Activated gamma-delta T cell (primary cell): Measurements from ENCODE around the gene GPR107.
A peak's percentile ranks its signal among the peaks of the same experiment; 100 is the strongest.

ENCODE experiments used
- DNase-seq: peaks from one replicate; lab custom pipeline; 2025; lab: John Stamatoyannopoulos, UW

The GPR107 gene

DNA sequence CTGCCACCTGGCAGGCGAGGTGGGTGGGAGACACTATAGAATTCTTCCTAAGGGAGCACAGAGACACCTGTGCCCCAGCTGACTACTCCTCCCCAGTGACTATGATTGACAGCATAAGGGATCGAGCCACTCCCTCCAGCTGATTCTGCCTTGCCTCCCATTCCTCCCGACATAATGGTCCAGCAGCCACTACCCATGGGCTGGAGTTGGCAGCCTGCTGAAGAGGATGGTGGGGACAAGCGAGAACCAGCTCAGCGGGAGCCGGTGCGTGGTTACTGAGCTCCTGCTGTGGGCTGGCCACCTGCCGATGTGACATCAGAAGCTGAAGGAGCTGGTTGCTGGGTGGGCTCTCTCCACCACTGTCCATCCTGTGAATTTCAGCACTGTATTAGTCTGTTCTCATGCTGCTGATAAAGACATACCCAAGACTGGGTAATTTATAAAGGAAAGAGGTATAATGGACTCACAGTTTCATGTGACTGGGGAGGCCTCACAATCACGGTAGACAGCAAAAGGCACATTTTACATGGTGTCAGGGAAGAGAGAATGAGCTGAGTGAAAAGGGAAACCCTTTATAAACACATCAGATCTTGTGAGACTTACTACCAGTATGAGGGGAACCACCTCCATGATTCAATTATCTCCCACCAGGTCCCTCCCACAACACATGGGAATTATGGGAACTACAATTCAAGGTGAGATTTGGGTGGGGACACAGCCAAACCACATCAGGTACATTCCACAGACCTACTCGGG is 106.4 kb downstream of the GPR107 start:
- no peak for DNase-seq

DNA sequence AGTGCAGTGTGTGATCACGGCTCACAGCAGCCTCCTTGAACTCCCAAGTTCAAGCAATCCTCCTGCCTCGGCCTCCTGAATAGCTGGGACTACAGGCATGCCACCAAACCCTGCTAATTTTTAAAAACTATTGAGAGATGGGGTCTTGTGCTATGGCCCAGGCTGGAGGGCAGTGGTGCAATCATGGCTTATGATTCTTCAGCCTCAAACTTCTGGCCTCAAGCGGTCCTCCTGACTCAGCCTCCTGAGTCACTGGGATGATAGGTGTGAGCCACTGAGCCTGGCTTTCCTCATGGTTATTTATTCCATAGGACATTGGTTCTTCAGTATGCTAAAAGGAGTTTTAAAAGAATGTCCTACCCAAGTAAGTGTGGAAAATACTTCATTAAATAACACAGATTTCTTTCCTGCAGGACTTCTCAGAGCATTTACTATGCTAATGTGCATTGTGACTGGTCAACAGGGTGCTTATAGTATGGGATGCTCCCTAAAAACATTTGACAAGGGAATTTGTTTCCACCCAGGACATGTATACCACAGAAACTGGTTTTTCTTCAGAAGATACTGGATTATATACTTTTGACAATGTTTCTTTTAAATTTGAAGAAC is 107.3 kb downstream of the GPR107 start:
- no peak for DNase-seq

DNA sequence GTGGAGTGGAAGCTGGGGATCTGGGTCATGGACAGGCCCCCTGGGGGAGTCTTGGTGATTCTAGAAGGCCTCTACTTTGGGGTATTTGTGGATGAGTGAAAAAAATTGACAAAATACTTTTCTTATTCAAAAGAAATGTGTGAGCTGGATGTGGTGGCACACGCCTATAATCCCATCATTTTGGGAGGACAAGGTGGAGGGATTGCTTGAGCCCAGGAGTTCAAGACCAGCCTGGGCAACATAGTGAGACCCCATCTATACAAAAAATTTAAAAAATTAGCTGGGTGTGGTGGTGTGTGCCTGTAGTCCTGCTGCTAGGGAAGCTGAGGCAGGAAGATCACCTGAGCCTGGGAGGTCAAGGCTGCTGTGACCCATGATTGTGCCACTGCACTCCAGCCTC is 111.9 kb downstream of the GPR107 start:
- DNase-seq, result no peak

DNA sequence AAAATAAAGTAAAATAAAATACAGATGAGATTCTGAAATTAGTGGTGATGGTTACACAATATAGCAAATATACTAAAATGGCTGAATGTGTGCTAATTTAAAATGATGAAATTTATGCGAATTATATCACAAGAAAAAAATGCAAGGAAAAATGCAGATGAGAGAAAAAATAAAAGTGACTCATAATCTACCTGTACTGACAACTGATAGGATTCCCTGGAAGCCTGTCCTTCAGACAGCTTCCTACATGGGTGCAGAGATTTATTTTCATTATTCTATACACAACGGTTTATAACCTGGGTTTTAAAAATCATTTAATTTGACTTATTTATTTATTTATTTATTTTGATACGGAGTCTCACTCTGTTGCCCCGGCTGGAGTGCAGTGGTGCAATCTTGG is 112.7 kb downstream of the GPR107 start:
- no peak for DNase-seq

DNA sequence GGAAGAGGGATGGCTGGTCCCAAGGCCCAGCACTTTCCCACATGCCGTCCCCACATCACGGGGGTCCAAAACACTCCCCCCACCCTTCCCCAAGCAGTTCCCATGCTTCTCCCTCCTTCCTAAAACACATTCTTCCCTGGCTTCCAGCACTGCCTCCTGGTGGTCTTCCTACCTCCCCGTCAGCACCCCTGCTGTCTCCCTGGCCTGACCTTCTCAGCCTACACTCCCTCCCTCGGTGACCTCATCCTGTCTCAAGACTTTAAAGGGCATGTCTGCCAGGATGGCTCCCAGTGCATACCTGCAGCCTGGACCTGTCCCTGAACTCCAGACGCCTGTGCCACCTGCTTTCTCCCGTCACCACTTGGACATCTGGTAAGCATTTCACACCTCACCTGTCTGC is 114.2 kb downstream of the GPR107 start:
- DNase-seq, result no peak

DNA sequence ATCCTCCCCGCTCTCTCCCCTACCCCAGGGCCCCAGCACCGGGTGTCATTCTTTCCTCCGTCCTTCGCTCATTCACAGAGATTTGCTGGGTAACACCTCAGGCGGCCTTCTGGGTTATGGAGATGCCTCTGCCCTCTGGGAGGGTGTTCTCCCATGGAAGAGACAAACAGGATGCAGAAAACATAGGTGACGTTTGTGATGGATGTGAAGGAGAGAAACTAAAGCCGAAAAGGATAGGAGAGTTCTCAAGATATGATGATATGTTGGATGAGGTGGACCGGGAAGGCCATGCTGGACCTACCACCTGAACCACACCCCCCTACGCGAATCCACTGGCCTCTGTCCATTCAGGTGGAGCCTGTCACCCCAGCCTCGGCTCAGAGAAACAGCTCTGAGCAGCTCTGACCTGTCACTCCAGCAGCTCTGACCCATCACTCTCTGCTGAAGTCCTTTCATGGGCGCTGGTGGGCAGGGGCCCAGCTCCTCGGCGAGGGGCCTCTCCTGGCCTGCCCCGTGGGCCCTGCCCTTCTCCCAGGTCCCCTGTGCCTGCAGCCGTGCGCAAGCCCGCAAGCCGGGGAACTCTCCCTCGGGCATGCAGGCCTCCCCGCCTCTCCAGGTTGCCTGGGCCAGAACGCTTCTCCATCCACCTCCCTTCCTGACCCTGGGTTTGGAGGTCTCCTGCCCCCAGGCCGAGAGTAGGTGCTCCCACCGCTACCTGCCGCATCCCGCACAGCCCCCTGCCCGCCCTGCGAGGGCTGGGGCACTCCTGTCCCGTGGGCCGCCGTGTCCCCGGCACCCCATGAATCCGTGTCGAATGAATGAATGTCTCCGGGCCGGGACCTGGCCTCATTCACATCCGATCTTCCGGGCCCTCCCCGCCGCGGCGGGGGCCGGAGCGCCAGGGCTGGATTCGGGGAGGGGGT is 117.8 kb downstream of the GPR107 start:
- no peak for DNase-seq

DNA sequence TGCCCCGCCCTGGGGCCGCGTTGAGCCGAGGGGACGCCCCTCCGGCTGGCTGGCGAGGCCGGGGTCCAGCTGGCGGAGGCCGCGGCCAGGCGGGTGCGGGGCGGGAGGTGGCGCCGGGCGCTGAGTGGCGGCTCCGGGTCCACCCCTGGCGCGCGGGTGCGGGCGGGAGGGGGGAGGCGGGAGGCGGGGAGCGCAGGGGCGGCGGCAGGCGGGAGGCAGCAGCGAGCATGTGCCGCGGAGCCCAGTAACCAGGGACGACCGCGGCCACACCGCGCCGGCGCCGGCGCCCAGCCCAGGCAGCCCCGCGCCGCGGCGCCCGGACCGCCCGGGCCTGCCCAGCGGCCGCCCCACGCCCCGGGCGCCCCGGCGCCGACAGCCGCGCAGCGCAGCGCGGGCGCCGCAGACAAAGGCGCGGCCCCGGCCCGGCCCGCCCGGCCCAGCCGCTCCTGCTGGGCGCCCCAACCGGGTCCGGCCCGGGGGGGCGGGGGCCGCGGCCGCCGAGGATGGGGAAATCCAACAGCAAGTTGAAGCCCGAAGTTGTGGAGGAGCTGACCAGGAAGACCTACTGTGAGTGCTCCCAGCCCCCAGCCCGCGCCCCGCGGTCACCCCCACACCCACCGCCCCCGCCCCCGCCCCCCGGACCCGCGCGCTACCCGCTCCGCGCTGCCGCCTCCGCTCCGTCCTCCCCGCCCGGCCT is 118.6 kb downstream of the GPR107 start, which contains the start of gene NCS1:
Gene NCS1 (plus strand): TSS at position 244 of the 697 bp plus-strand sequence. CDS start 260 bp downstream, at position 504.
- peak; percentile 42 for DNase-seq

DNA sequence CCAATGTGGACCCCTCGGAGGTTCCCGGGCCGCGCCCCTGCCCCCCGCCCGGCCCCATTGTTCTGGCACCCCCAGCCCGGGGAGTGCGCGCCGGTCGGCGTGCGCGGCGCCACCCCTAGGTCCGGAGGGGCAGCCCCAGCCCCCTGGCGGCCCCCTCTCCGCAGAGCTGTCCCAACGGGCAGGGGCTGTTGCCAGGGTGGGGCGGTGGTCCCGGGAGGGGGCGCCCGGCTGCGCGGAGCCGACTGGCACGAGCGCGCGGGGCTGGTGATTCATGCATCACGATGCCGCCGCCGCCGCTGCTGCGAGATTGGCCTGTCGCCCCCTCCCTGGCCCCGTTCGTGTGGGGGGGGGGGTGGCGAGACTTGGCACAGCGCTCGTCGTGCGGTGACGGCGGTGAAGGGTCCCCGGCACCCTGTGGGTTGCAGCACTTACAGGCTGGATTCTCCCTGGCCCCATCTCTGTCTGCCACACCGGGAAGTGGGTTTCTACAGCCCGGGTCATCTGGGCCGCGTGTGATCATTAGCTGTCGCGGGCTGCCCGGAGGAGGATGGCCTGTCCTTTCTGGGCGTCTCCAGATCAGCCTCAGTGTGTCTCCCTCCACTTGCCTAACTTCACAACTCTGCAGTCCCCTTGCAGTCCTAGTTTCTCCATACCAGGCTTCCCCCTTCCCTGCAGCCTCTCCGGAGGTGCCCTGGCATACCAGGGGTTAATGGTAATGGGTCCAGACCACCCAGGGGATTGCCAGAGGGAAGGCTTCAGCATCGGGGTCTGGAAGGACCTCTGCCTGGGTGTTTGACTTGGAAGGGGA is 119.4 kb downstream of the GPR107 start:
- peak; percentile 63 for DNase-seq

DNA sequence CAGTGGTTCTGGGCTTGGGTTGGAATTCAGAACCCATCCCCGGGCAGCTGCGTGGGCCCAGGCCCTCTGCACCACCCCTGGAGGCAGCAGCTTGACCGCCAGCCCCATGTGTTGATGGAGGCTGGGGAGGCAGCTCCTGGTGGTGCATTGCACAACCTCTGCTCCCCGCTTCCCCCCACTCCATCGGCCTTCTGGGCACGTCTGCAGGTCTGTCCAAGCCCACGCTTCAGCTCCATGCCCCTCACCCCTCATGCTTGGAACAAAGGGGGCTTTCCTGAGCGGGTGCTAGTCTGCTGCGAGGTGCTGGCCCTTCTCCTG is 119.9 kb downstream of the GPR107 start:
- no peak for DNase-seq

DNA sequence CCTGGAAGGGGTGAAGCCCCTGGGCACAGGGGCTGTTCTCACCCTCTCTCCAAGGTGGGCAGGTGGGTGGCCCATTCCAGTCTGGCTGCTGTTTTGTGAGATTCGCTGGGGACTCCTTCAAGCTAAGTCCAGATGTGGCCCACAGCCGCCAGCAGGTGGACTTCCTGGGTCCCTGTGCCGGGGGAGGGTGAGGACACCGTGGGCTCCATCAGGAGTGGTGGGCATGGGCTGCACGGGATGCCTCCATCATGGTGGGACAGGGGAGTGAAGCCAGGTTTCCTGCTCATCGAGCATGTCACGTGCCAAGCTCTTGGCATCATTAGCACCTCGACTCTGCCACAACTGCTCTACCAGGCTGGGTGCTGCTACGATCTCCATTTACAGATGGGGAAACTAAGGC is 120.3 kb downstream of the GPR107 start:
- DNase-seq, result no peak

DNA sequence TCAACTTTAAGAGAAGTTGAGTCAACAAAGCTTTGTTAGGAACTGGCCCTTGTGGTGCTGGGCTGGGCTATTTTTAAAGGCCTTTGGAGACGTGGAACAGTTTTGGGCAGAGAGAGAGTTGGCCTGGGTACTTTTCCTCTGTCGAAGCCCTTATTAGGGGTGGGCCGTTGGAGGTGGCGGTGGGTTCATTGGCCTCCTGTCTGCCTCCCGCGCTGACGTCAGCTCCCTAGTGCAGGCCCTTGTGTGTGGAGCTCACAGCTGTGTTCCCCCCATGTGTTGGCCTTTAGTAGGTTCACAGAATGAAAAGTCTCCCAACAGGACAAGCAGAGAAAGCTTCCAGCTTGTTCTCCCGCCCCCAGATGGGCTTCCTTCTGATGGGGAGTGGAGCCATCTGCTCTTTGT is 121.2 kb downstream of the GPR107 start:
- DNase-seq, result no peak

DNA sequence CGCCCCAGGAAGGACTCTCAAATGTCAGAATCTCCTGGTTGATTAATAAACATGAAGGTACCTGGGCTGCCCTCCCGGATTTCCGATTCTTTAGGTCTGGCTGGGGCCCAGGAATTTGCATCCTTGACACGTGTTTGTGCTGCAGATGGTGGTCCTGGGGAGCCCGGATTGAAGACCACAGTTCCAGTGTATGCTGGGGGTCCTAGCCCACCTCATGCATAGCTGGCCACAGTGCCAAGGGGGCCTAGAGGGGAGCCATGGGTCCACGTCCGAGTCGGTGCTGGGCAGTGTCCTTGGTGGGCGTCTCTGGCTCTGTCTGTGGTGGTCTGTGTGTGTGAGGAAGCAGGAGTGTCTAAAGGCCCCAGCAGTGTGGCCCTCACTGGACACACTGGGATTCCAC is 121.6 kb downstream of the GPR107 start:
- no peak for DNase-seq

DNA sequence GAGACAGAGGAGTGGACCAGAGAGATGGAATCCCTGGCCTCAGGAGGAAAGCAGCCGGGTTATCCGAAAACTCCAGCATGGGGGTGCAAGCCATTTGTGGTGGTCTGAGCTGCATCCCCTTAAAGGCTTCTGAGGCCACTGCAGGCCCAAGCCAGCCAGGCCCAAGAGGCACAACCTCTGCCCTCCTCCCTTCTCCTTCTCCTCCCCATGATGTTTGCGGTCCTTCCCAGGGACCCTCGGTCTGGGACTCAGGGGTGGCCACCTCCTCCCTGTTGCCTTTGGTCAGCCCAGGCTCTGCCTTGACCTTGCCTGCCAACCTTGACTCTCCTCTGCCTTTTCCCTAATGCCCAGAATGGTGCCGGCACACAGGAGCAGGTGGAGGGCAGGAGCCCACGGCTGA is 123.1 kb downstream of the GPR107 start:
- DNase-seq, result no peak

DNA sequence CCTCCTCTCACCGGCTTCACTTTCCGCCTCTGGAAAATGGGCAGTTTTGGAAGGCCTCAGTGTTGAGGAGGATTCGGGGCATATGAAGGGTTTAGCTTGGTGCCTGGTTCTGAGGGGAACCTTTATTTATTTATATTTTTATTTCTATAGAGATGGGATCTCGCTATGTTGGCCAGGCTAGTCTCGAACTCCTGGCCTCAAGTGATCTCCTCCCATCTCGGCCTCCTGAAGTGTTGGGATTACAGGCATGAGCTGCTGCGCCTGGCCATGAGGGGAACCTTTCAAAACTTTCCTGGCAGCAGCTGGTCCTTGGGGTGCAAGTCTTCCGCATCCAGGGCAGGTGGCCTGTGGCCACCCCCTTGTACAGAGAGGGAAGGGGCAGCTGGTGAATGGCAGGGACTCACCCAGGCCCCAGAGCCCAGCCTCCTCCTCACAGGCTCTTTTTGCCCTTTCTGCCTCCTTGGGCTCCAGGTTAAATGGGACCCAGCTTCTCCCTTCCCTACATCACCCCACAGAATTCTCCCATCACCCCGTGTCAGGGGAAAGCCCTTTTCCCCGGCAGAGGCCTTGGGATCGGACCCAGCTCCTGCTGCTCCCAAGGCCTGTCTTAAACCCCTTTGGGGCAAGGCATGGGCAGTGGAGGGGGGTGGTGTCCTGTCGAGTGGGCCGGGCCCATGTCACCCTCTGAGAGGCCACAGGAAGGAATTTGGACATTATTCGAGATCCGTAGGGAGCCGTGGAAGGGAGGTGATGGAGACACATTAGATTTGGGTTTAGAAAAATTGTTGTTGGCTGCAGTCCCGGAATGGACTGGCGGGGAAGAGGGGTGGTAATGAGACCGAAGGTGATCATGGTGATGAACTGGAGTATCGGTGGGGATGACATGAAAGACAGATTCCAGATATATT is 124.4 kb downstream of the GPR107 start:
- DNase-seq, result no peak

DNA sequence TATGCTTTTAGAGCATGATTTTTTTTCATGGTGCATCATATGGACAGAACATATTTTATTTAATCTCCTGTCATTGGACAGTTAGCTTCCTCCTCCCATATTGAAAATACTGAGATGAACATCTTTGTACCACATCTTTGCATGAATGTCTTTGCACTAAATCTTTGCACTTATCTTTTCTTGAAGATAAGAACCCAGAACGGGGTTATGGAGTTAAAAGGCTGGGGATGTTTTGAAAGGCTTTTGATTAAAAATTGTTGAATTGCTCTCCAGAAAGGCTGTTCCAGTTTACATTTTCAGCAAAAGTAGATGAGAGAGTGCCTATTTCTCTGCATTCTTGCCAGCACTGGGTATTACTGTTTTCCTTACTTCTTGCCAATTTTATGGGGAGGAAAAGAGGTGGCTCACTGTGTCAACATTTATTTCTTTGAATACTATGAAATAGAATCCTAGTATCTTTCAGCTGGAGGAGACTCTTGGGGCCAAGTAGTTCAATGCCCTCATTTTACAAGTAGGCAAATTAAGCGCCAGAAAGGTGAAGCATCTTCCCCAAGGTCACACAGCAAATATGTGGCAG is 125.7 kb downstream of the GPR107 start:
- DNase-seq, result no peak

DNA sequence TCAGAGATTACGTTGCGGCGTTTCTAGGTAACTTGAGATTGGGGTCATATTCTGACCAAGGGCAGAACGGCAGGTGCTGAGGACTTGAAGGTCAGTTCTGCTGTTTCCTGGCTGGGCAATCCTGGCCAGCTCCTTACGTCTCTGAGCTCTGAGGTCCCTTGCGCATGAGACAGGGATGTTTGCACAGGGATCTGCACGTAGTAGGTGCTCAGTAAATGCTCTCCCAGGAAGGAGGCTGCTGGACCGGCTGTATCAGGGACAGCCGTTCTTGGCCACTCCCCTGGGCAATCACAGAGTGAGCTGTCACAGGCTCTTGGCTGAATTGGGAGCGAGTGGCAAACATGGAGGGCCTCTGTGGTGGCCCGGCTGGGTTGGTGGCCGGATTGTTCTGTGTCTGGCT is 126.8 kb downstream of the GPR107 start:
- DNase-seq, result no peak

DNA sequence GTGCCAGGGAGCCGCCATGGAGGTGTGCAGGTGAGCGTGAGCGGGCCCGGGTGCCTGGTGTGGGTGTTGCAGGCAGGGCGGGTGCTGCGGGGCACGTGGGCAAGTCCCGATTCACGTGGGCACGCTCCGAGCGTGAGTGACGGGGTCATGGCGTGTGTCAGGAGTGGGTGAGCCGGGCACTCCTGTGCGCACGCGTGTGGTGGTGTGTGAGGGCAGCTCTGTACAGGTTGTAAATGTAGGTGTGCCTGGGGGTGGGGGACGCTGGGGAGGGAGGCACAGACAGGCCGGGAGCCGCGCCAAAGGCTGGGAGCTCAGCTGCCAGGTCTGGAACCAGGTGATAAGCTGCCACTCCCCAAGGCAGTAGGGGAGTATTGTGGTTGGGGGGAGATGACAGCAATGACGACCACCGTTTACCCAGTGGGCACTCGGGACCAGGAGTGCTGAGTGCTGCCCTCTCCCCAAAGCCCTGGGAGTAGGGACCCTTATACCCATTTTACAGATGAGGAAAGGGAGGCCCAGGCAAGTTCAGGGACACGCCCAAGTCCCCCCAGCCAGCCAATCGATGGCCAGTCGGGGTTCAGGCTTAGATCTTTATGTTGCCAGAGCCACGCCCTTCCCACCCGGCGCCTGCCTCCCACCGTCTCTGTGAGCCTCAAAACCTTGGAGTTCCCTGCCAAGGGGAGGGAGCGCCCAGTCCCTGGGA is 128.1 kb downstream of the GPR107 start:
- no peak for DNase-seq

DNA sequence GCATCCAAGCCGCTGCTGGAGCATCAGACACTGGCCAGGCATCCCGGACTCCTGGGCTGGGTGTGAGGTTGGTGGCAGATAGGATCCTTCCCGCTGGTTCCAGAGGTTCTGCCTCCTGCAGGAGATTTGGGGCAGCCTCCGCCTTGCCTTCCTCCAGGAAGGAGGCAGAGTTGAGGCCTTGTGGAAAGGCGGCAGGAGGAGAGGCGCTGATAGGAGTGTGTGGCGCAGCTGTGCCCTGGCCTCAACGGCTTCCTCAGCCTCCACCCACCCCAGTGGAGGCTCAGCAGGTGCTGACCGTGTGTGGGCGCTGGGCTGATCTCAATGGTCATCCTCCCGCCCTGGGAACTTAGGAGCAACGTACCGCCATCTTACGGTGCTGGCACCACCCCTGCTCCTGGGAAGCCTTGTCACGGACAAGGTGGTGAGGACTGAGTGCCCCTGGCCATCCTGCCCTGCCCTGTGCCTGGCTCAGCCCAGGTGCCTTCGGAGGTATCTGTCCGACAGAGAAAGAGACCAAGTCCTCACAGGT is 128.7 kb downstream of the GPR107 start:
- DNase-seq, result no peak
